SH-SY5Y (cell line): Measurements from ENCODE around the gene MAGEA4.

Experiments
- GATA2 ChIP-seq: IDR thresholded peaks from 2 replicates; pipeline ENCODE4 v1.6.1; 2011; ENCODE audit warnings: mild to moderate bottlenecking, low read depth, low read length
- GATA3 ChIP-seq: IDR thresholded peaks from 2 replicates; pipeline ENCODE4 v1.6.1; 2011; ENCODE audit warnings: low read depth, mild to moderate bottlenecking, low read length, moderate library complexity

- TF ChIP-seq GATA2 (no peak), GATA3 (no peak)
Measured at GRCh38 chrX:151962034-151962433, 49.3 kb downstream of the MAGEA4 start.
